IMR-90 (cell line): ENCODE results near the gene RAB11FIP3.

Experiments used
- CEBPB ChIP-seq: IDR thresholded peaks from 2 replicates; pipeline ENCODE4 v1.6.1; 2012; ENCODE audit warnings: low read depth, low read length, improper control_type of control experiment
- CHD1 ChIP-seq: IDR thresholded peaks from 2 replicates; pipeline ENCODE4 v1.6.1; 2012; ENCODE audit warnings: low read depth, low read length, improper control_type of control experiment
- MXI1 ChIP-seq: IDR thresholded peaks from 2 replicates; pipeline ENCODE4 v1.6.1; 2012; ENCODE audit warnings: low read depth, mild to moderate bottlenecking, low read length, moderate library complexity, borderline replicate concordance
- NFE2L2 ChIP-seq: fragments of 150-350 bp; IDR thresholded peaks from 2 replicates; pipeline ENCODE4 v1.6.1; 2016; ENCODE audit warnings: low read depth, mild to moderate bottlenecking, low read length
- POLR2A ChIP-seq: IDR thresholded peaks from 2 replicates; pipeline ENCODE4 v1.6.1; 2012; ENCODE audit warnings: mild to moderate bottlenecking, low read depth, low read length
- RAD21 ChIP-seq: IDR thresholded peaks from 2 replicates; pipeline ENCODE4 v1.6.1; 2012; ENCODE audit warnings: low read length, improper control_type of control experiment
- RFX5 ChIP-seq: IDR thresholded peaks from 2 replicates; pipeline ENCODE4 v1.8.0; 2012; ENCODE audit warnings: low read depth, mild to moderate bottlenecking, low read length, moderate library complexity
- TF ChIP-seq, protein P1 (sequence below): conservative IDR thresholded peaks from 2 replicates; pipeline ENCODE4 v1.5.1; 2012; ENCODE audit warnings: mild to moderate bottlenecking, low read depth, low read length, improper control_type of control experiment
- TF ChIP-seq, protein P2 (sequence below): fragments of 150-350 bp; IDR thresholded peaks from 2 replicates; pipeline ENCODE4 v1.6.1; 2017; ENCODE audit warnings: mild to moderate bottlenecking, antibody characterized with exemption, low read length, low read depth

DNA sequence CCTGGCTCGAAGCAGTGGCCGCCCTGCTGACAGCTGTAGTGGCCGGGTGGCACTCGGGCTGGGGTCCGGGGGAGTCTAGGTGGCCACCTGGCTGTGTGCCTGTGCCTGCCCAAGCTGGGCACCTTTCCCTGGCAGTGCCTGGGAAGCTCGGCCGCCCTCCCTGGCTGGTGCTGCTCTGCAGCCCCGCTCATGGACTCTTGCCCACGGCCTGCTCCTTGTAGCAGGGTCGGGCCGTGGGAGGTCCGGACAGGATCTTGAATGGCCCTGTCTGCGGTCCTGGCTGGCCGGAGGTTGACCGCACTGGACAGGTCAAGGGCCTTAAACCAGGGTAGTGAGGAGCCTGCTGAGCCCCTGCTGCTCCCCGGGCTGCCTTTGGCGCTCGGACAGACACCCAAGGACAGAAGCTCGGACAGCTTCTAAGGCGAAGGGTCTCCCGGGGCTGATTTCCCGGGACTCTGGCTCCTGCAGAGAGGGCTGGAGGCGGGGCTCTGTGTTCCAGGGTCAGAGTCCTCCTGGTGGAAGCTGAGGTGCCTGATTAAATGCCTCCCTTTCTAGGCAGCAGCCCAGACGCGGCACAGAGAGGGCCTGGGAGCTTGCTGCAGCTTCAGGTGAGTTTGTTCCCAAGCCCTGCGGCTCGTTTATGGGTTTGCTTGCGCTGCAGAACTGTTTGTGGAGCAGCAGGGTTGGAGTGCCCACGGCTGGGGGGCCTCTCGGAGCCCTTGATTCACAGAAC, 108.1 kb downstream of the RAB11FIP3 start:
- TF ChIP-seq, protein P1, sequence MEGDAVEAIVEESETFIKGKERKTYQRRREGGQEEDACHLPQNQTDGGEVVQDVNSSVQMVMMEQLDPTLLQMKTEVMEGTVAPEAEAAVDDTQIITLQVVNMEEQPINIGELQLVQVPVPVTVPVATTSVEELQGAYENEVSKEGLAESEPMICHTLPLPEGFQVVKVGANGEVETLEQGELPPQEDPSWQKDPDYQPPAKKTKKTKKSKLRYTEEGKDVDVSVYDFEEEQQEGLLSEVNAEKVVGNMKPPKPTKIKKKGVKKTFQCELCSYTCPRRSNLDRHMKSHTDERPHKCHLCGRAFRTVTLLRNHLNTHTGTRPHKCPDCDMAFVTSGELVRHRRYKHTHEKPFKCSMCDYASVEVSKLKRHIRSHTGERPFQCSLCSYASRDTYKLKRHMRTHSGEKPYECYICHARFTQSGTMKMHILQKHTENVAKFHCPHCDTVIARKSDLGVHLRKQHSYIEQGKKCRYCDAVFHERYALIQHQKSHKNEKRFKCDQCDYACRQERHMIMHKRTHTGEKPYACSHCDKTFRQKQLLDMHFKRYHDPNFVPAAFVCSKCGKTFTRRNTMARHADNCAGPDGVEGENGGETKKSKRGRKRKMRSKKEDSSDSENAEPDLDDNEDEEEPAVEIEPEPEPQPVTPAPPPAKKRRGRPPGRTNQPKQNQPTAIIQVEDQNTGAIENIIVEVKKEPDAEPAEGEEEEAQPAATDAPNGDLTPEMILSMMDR, result no peak
- TF ChIP-seq, protein P2, sequence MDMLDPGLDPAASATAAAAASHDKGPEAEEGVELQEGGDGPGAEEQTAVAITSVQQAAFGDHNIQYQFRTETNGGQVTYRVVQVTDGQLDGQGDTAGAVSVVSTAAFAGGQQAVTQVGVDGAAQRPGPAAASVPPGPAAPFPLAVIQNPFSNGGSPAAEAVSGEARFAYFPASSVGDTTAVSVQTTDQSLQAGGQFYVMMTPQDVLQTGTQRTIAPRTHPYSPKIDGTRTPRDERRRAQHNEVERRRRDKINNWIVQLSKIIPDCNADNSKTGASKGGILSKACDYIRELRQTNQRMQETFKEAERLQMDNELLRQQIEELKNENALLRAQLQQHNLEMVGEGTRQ, result no peak
- TF ChIP-seq CEBPB (no peak), NFE2L2 (no peak), RAD21 (no peak), CHD1 (no peak), RFX5 (no peak), POLR2A (no peak), MXI1 (no peak)
